Fibroblast of skin of left biceps (primary cell): Measurements from ENCODE around the gene THOC1.

Experiments used
- DNase-seq, 2 experiments: peaks; one replicate each; pipeline ENCODE4 v3.0.0-alpha.2; 2013; ENCODE audit warnings: low read depth in 2 of 2

The THOC1 gene

DNA sequence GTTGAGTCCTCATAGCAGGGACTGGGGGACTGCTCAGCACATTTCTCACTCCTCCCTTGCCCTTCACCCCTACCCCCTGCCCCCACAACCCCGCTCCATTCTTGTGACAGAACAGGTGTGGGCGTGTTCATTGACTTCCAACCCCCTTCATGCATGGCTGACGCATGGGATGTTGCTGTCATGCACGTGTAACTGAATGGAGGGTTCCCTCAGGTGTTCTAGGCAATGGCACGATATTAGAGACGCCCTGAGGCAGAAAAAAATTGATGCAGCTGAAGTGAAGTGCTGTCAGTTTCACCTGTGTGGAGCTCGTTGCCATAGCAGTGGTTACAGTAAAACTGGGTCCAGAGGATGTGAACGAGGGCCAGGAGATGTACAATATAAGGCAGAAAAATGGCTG is 6.5 kb upstream of the THOC1 start:
- DNase-seq: no peak

DNA sequence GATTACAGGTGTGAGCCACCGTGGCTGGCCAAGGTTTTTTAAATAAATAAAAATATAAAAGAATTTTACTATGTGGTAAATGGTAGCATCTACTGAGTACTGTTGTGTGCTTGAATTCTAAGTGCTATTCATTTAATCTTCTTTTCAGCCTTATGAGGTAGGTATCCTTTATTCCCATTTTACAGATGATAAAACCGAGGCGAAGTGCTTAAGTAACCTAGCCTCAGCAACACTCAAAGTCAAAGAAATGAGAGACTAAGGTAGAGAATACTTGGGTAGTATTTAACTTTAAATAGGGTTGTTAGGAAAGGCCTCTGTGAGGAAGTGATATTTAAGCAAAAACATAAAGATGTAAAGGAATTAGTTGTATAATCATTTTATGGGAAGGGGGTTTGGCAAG is 5.7 kb upstream of the THOC1 start:
- DNase-seq: no peak

DNA sequence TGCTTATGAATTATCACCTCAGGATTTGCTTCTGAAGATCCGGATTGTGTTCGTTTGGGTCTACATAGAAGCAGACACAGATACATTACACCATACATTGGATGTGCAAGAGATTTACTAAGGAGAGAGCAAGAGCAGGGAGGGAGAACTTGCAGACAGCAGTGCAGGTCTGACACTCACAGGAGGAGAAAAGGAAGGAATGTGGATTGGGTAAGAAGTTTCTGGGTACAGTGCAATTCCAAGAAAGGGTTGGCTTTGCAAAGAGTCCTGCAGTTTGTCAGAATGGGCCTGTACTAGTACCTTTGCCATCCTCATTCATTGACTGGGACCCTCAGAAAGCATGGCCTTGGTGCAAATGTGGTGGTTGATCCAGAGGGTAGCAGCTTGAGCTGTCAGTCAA is 4.8 kb upstream of the THOC1 start:
- no peak for DNase-seq

DNA sequence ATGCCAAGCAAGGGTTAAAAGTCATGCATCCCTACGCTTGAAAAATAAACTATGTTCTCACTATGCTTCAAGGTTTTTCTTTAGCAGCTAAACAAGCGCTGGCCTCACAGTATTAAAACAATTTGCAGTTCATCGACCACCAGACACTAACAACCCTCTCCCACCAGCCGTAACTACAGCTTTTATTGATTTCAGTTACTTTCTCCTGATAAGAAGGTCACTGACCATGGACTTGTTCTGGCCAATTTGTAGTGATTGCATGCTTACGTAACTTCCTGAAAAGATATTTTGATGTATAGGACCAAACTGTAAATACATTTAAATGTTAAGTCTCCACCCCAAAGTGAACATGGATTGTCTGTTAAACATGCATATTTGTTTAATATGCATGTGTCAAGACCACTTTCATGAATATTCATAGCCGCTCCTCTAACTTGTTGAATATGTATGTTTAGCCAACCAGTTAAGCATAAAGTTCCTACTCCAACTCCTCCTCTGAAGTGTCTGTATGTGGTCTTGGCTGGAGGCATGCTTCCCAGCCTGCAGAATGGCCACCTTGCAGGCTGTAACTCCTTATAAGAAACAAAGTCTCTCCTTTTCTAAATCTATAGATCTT is 1.7 kb upstream of the THOC1 start:
- DNase-seq: no peak

DNA sequence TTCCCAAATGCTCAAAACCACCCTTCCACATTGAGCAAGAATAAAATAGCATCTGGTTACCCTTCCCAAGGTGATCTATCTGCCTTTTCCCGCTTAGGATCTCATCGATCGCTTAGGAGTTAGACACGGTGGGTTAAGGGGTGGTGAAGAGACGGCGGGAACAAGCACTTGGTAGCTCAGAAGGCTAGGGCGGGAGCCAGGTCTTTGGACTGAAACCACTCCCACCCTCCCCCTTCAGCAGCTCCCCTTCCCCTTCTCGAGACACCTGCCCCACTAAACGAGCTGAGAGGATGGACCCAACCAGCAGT is 513 bp downstream of the THOC1 start:
- DNase-seq: no peak

DNA sequence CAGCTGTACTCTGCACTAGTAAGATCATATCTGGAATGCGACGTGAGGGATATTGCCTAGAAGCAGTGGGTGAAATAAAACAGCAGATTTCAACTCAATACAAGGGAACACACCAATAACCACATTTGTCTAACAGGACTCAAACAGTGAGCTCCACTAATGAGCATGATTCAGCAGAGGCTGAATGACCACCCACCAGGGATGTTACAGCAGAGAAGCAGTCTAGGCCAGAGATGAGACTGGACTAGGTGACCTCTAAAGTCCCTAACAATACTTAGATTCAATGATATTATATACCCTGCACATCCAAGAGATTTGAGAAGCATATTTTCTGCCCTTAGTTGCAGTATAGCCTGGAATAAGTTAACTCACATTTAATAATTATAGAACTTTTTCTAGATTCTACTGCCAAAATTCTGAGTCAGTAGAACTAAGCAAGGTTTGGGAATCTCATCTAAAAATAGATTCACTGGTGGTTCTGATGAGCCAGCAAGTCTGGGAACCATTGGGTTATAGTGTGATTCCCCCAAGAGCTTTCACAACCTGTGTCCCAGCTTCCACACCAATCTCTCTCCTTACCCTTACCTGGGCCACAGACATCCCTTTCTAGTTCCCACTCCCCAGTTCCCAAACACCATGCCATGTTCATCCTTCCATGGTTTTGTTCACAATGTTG is 6.3 kb downstream of the THOC1 start:
- DNase-seq: no peak

DNA sequence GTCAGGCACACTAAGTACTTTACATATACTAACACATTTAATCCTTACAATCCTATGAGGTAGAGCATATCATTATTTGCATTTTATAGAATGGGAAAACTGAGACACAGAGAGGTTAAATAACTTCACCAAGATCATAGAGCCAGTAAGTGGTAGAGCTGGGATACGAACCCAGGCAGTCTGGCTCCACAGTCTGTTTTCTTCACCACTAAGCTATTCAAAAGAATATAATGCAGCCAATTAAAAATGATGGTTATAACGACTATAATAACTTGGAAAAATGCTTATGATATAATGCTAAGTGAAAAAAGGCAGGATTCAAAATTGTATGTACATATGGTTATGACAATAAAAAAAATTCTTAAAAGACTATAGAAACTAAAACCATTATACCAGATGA is 7.3 kb downstream of the THOC1 start:
- no peak for DNase-seq

DNA sequence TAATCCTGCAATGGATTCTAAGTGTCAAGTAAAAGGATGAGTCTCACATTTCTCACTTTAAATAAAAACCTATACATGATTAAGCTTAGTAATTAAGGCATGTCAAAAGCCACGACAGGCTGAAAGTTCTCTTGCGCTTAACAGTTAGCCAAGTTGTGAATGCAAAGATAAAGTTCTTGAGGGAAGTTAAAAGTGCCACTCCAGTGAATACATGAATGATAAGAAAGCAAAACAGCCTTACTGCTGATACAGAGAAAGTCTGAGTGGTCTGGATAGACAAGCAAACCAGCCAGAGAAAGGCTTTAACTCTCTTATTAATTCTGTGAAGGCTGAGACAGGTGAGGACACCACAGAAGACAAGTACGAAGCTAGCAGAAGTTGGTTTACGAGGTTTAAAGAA is 12.7 kb downstream of the THOC1 start:
- no peak for DNase-seq

DNA sequence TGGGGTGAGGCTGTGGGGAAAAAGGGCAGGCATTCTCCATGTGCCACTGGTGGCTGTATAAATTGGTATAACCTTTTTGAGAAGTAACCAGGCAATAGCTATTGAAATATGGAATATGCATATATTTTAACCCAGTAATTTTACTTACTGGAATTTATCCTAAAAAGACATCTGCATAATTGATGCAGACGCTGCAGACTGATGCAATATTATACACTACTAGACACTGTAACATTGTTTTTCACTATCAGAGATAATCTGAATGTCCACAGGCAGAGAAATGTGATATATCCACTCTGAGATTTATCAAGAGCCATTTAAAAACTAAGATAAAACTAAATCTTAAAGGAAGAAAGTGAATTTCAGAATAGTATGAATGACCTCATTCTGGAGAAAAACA is 14.7 kb downstream of the THOC1 start:
- DNase-seq: no peak

DNA sequence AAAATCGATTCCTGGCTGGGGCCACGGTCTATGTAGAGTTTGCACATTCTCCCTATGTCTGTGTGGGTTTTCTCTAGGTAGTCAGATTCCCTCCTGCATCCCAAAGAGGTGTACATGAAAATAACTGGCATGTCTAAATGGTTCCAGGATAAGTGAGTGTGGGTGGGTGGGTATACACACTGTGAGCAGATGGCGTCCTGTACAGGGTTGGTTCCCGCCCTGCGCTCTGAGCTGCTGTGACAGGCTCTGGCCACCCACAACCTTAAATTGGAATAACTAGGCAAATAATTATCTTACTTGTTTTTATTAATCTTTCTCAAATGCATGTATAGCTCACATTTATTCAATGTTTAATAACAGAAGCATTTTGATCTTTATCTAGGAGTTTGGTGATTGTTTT is 16.3 kb downstream of the THOC1 start:
- DNase-seq: no peak

DNA sequence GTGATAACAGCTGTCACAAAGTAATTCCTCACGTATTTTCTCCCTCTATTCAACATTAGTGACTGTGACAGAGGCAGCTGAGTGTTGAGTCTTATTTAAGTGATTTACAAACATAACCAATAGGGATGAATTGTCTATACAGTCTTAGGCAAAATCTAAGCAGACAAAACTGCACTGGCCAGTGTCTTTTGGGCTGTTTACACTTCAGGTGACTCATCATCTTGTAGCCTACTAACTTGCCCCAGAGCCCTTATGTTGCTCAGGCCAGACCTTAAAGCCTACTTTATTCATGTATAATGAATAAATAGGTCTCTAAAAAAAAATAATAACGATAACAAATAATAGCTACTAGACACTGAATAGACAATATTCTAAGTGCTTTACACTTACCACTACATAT is 17.2 kb downstream of the THOC1 start:
- no peak for DNase-seq

DNA sequence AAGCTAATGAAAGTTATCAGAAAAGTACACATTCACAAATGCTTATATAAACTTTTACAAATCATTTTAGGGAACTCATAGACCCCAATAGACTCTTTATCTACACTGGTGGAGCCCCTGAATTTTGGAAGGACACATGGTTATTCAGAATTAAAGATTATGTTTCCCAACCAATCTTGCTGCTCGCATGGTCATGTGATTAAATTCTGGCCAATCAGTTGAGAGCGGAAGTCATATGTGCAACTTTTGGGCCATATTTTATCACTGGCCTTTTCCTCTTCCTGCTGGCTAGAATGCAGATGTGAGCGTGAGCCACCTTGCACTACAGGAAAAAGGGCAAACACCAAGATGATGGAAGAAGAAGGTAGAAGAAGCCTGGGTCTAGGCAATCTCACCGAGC is 19.8 kb downstream of the THOC1 start:
- DNase-seq: no peak

DNA sequence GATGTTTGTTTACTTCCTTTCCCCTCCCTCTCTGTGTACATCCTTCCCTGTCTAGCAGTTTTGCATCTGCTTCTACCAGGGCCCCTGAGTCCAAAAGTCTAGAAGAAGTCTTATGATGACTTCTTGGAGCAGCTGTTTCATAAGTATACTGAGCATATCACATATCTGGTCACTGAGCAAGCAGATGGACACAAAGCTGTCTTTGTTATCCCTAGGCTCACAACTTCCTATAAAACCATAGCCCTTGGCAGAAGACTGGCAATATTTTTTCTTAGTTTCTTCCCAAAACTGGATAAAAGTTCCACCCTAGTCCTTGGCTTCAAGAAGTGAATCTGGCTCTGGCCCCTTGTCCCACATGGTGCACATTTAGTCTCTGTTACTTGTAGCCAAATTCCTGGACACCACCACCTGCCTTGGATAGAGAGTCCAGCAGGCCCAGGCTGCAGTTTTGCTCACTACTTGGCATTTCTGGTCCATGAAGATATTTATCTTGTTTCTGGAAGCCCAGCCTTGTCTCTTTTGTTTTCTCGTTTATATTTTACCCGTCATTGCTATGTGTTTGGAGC is 22.5 kb downstream of the THOC1 start:
- no peak for DNase-seq

DNA sequence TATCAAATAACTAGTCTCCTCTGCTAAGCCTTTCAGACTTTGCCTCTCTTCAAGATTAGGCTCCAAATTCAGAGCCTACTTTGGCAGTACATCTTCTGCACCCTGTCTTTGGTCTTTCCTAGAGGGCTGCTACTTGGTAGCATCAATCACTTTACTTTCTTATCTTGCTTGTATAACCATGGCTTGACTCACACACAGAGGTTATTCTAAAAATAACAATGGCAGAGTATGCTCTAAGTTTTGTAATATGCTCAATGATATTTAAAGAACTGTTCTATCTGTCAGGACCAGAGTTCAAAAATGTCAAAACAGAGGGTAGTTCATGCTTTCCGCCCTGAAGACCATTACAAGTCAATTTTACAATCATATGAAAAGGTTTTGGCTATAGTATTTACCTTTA is 27.7 kb downstream of the THOC1 start:
- DNase-seq: no peak

DNA sequence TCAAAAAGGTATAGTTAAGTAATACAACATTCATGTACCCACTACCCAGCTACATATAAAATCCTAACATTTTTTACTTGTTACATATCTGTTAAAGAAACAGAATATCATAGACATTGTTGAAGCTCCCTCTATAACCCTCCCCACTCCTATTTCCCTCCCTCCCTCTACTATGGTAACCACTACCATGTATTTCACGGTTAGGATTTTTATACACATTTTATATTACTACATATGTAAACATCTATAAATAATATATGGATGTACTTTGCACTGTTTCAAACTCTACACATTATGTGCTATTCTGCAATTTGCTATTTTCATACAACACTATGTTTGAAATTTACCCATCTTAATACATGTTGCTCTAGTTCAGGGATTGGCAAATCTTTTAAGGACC is 36.3 kb downstream of the THOC1 start:
- DNase-seq: no peak

DNA sequence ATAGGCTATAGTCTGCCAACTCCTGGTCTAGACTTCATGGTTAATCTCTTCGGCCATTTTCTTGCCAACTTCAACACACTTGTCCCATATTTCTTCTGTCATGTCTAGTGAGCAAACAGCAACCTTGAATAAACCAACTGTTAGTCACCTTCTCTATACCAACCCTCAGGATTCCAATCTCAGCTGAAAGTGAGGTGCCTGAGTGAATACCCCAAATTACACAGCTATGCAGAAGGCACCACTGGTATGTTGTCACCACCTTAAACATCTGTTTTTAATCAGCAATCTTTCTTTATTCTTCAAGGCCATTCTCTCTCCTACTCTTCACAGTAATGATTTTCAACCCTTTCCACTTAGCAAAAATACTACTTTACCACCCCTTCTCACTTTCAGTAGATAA is 39.3 kb downstream of the THOC1 start:
- DNase-seq: no peak

DNA sequence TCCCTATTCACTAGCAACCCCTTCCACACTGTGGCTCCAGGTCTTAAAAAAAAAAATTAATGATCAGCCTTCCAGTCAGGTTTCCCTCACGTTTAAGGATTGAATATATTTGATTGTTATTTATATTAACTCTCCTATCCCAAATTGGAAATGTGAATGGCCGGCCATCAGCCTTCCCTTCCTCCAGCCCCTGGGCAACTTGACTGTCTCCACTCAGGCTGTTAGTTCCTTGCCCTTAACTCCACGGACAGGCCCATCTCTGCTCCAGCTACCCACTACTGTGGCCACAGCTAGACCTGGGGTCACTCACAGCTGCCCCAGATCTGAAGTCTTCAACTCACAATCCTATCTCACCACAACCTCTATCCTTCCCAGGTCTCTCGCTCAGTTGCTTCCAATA is 39.9 kb downstream of the THOC1 start:
- no peak for DNase-seq

DNA sequence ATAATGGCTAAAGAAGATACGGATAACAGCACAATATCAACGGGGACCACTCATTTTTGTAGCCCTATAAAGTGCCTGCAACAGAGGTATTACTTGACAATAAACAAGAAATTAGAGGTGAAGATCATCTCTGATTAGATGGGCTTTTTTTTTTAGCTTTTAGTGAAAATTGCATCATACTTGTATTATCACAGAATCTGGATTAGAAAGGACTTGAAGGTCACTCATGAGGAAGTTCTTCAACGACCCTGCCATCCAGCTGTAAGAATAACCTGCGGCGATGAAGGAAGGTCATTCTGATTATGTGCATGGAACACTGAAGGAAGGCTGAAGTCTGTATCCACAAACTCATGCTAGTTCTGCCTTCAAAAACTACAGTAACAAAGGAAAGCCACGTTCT is 40.5 kb downstream of the THOC1 start:
- no peak for DNase-seq

DNA sequence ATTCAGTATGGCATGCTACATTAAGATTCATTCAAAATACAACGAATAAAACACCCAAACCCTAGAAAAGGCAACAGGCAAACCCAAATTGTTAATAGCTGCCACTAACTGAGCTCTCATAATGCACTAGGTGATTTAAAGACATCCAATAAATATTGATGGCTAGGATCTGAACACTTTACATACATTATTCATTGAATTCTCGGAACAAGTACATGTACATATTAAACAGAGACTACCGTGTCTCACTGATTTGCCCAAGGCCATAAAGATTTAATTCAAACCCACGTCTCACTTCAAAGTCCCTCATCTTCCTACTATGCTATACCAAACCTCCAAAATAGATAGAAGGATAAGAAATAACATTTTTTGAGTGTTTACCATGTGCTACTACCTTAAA is 42.1 kb downstream of the THOC1 start:
- DNase-seq: no peak

DNA sequence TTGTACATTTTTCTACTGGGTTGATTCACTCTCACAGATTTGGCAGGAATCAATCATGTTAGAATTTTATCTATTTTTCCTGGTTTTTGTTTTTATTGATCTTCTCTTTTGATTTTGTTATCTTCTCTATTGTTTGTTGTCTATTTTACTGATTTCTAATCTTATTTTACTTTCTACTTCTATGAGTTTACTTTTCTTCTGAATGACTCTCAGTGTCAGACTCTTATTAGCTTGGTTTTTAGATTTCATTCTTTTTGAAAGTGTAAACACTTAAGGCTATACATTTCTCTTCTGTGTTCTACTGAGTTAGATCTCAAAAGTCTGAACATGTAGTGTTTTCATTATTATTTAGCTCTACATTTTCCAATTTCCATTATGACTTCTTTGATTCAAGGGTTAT is 47.1 kb downstream of the THOC1 start:
- no peak for DNase-seq

DNA sequence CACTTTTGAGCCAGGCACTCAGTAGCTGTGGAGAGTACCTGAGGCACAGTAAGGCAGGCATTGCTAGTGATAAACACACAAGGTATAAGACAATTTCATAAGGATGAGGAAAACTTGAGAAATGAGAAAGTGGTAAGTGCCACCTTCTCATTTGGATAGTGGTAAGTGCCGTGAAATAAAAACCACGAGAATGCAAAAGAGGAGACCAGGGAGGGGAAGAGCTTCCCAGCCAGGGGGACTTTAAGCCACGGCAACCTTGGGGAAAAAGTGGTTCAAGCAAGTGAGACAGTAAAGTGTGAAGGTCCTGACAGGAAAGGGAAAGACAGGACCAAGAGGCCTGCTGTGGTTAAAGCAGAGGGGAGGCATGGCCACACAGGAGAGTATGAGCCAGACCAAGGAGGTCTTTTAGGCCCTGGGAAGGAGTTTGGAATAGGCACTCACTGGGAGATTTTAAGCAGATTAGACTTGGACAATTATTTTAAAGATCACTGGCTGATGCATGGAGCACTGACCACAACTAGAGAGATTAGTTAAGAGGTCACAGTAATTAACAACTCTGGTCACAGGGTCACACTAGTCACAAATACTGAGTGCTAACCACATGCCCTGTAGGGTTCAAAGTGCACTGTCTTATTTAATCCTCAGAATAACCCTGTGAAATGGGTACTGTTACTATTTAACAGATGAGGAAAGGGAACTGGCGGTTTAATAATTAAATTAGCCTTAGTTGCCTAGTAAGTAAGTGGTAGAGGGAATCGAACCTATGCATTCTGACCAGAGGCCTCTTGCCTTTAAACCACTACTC is 50.1 kb downstream of the THOC1 start:
- DNase-seq: no peak

DNA sequence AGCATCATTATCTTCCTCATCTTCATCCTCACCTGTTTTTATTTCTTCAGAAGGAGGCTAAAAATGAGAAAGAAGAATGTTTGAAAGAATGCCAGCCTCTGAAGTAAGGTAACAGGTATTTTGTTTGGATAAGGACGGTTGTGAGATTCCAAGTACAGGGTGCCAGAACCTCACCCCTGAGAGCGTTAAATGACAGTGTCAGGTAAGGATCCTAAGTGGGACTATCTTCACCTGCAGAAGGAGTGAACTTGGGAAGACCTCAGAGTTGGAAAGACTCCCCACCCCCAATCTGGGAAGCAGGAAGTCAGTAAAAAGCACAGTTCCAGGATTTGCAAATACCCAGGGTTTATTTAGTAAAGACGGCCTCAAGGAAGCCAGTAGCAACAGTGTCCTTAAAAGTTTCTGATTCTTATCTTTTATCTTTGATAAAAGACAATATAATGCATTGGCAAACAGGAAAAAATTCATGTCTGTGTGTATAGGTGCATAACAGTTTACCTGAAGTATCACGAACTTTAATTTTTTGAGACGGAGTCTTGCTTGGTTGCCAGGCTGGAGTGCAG is 52.3 kb downstream of the THOC1 start:
- no peak for DNase-seq

DNA sequence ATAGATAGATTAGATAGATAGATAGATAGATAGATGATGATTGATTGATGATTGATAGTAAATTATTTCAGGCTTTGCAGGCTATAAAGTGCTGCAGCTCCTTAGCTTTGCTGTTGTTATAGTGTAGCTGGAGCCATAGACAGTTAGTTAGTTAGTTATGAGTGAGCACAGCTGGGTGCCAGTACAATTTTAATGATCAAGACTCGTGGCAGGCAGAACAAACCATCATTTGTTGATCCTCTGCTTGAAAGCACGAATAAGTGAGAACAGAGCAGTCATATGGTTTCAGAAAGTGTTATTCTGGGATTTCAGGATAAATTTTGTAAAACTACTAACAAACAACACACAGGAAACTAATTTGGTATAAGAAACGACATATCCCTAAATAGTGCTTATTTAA is 53.9 kb downstream of the THOC1 start:
- DNase-seq: no peak
